Tibial nerve (tissue), 4 donors: Measurements from ENCODE around the gene TTC39B. TPM values are rescaled to one million over a fixed set of nuclear protein-coding genes. Genes with fewer than 3 reads are reported as not detected.

Experiments
- DNase-seq, 2 donors: peaks; one replicate each; pipeline ENCODE4 v3.0.0-alpha.2; 2019; ENCODE audit warnings: low spot score in 2 of 2
- H3K27ac ChIP-seq, 4 donors: fragments of 200-600 bp; sonication (generic) in 3 of 4; one replicate each; pipeline ENCODE4 v1.5.1; 2017 to 2019; ENCODE audit warnings: mild to moderate bottlenecking in 1 of 4
- H3K27me3 ChIP-seq, 2 donors: fragments of 200-600 bp; sonication (generic) in 1 of 2; one replicate each; pipeline versions ENCODE4 v1.5.1 to v1.6.0; 2017 to 2019
- H3K36me3 ChIP-seq, 3 donors: fragments of 200-600 bp; sonication (generic); one replicate each; pipeline ENCODE4 v1.5.1; 2018 to 2019
- H3K4me1 ChIP-seq, 4 donors: fragments of 200-600 bp; sonication (generic) in 3 of 4; one replicate each; pipeline ENCODE4 v1.5.1; 2017 to 2019
- H3K4me3 ChIP-seq, 4 donors: fragments of 200-600 bp; sonication (generic) in 3 of 4; one replicate each; pipeline ENCODE4 v1.5.1; 2017 to 2019; ENCODE audit warnings: mild to moderate bottlenecking in 1 of 4, moderate library complexity in 1 of 4
- H3K9me3 ChIP-seq, 4 donors: fragments of 200-600 bp; sonication (generic) in 3 of 4; one replicate each; pipeline ENCODE4 v1.5.1; 2017 to 2019
- POLR2A ChIP-seq, 2 donors: fragments of 450-650 bp; IDR thresholded peaks; one replicate each; pipeline ENCODE4 v1.6.1; 2017; ENCODE audit warnings: antibody characterized with exemption in 2 of 2, mild to moderate bottlenecking in 2 of 2, moderate library complexity in 2 of 2
- WGBS, 2 donors: methylation state at CpG; one replicate each; pipeline ENCODE4 v1.1.5; 2018; 5-methylcytosine and 5-hydroxymethylcytosine counted together
- small RNA-seq: library from RNA; depleted of rRNA; stranded (forward); fragments of <200 nt; gene quantifications from one replicate; pipeline ENCODE3, GENCODE V24; 2016
- total RNA-seq, 4 donors: library from RNA; depleted of rRNA; stranded (reverse); fragments of >200 nt; gene quantifications; one replicate each; pipeline ENCODE4 v1.1.0, GENCODE V29; 2016
- TF ChIP-seq, protein P1 (sequence below), 5 experiments: fragments of 200-600 bp in 3 of 5; fragments of 450-650 bp in 2 of 5; sonication (generic) in 3 of 5; IDR thresholded peaks; one replicate each; pipeline ENCODE4 v1.5.1; 2016 to 2019; ENCODE audit warnings: antibody characterized with exemption in 5 of 5, mild to moderate bottlenecking in 3 of 5, moderate library complexity in 2 of 5

Gene TTC39B
- total RNA-seq, 4 donors from 2014 or later = 5.4 to 8.8 (median 7.5) TPM

DNA sequence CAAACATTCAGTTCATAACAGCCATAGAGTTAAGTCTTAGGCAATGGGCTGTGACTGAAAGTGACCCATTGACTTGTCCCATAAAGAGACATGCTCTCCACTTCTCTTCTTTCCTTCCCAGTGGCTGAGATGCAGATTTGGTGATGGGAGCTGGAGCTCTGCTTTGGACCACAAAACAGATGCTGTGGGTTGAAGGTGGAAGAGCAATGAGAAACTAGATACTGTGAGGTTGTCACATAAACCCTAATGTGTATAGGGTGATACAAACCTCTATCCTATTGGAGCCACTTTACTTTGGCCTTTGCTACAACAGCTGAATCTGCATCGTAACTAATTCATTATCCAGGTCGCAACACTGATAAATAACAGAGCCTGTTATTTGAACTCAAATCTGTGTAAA is 192.0 kb downstream of the TTC39B start:
- Histone ChIP-seq H3K4me1 (no peaks in the 10 kb centered on the region), H3K27me3 (no peaks in the 10 kb centered on the region), H3K4me3 (no peak overlapping the region), H3K9me3 (no peaks in the 10 kb centered on the region), H3K36me3 (no peaks in the 10 kb centered on the region), H3K27ac (no peak overlapping the region)
- 79 to 85% methylated on average over 2 of the region's 2 CpGs for WGBS, 2 donors
- no peak for TF ChIP-seq POLR2A (IDR thresholded peaks at IDR 0.05)
- TF ChIP-seq, protein P1, sequence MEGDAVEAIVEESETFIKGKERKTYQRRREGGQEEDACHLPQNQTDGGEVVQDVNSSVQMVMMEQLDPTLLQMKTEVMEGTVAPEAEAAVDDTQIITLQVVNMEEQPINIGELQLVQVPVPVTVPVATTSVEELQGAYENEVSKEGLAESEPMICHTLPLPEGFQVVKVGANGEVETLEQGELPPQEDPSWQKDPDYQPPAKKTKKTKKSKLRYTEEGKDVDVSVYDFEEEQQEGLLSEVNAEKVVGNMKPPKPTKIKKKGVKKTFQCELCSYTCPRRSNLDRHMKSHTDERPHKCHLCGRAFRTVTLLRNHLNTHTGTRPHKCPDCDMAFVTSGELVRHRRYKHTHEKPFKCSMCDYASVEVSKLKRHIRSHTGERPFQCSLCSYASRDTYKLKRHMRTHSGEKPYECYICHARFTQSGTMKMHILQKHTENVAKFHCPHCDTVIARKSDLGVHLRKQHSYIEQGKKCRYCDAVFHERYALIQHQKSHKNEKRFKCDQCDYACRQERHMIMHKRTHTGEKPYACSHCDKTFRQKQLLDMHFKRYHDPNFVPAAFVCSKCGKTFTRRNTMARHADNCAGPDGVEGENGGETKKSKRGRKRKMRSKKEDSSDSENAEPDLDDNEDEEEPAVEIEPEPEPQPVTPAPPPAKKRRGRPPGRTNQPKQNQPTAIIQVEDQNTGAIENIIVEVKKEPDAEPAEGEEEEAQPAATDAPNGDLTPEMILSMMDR (IDR thresholded peaks at IDR 0.05) = no peak
- no peak for DNase-seq

Small RNAs within 50 kb of the gene (small RNA-seq; reads per million reads assigned to genes)
- not detected for gene RNU6-559P

Other genes with a start within 250 kb of the TTC39B start
- 10 to 100 TPM; 28.8 to 42.3 (median 29.7) TPM for gene SNAPC3, start 115.7 kb upstream of the TTC39B start, total RNA-seq
- 100 to 1,000 TPM in 2 of 4 donors, 10 to 100 TPM in 2; 57.6 to 121 (median 97.9) TPM for gene PSIP1, start 203.8 kb upstream of the TTC39B start, total RNA-seq
- gene CCDC171, start 245.8 kb upstream of the TTC39B start, total RNA-seq = 10 to 100 TPM in 1 of 4 donors, 1 to 10 TPM in 3; 4.7 to 18.8 (median 7.9) TPM